ENCODE data around the gene GIGYF1. TPM values are rescaled to one million over a fixed set of nuclear protein-coding genes. Genes with fewer than 3 reads are reported as not detected.

GIGYF1 gene
- total and polyA plus RNA-seq, 2 of the 13 experiments (the other 11 are each of a cell fraction or from before 2014, with no cell fraction given) = 7.6 to 16.1 TPM

GRCh38 chr7:100719523-100720278 lies 25.7 kb upstream of the GIGYF1 start (continued):
- no peak for TF ChIP-seq E2F1 (CRISPR knock-in tag; IDR thresholded peaks at IDR 0.05)
- TF ChIP-seq ZNF362 (CRISPR knock-in tag; IDR thresholded peaks at IDR 0.05; ENCODE audit: borderline replicate concordance) = peak; percentile 93
- TF ChIP-seq REPIN1 (CRISPR knock-in tag; IDR thresholded peaks at IDR 0.05; ENCODE audit: borderline replicate concordance, low read depth) = peak; percentile 46; the same call in 1 of the 2 replicates
- no peak for TF ChIP-seq SMARCE1 (IDR thresholded peaks at IDR 0.05; ENCODE audit: borderline replicate concordance)
- no peak for TF ChIP-seq ZNF446 (CRISPR knock-in tag; IDR thresholded peaks at IDR 0.05)
- peak; percentile 46; the same call in 1 of the 2 replicates for TF ChIP-seq BHLHE40 (IDR thresholded peaks at IDR 0.05; ENCODE audit: low read length)
- TF ChIP-seq ATAD3A (CRISPR knock-in tag; IDR thresholded peaks at IDR 0.05) = no peak
- TF ChIP-seq ZNF414 (CRISPR knock-in tag; IDR thresholded peaks at IDR 0.05) = 0 out of 2 replicates have a peak, but pooled peaks have one; percentile 26
- TF ChIP-seq ZFX (CRISPR knock-in tag; IDR thresholded peaks at IDR 0.05; ENCODE audit: low read depth) = no peak; the same call in 1 of the 2 replicates
- TF ChIP-seq RBM39 (IDR thresholded peaks at IDR 0.05; ENCODE audit: low read depth, low read length, poor library complexity, severe bottlenecking) = no peak
- peak; percentile 68; the same call in 1 of the 2 replicates for TF ChIP-seq KLF12 (CRISPR knock-in tag; IDR thresholded peaks at IDR 0.05; ENCODE audit: borderline replicate concordance)
- TF ChIP-seq JARID2 (CRISPR knock-in tag; IDR thresholded peaks at IDR 0.05; ENCODE audit: insufficient replicate concordance) = no peak
- TF ChIP-seq SAFB2 (CRISPR knock-in tag; IDR thresholded peaks at IDR 0.05; ENCODE audit: borderline replicate concordance, low read depth) = peak; percentile 25; the same call in 1 of the 2 replicates
- no peak for TF ChIP-seq SOX6 (IDR thresholded peaks at IDR 0.05)
- peak; percentile 80 for TF ChIP-seq SOX6 (CRISPR knock-in tag; IDR thresholded peaks at IDR 0.05)
- TF ChIP-seq ZNF430 (CRISPR knock-in tag; IDR thresholded peaks at IDR 0.05) = no peak; the same call in 1 of the 2 replicates
- TF ChIP-seq ZNF143 (CRISPR knock-in tag; IDR thresholded peaks at IDR 0.05) = no peak
- TF ChIP-seq DBP (CRISPR knock-in tag; IDR thresholded peaks at IDR 0.05; ENCODE audit: not compliant biosample characterization) = no peak
- no peak for TF ChIP-seq HNRNPK (IDR thresholded peaks at IDR 0.05; ENCODE audit: low read depth, low read length, poor library complexity, severe bottlenecking)
- 0 out of 2 replicates have a peak, but pooled peaks have one; percentile 22 for TF ChIP-seq ZKSCAN8 (CRISPR knock-in tag; IDR thresholded peaks at IDR 0.05; ENCODE audit: borderline replicate concordance)
- peak; percentile 94; the same call in 1 of the 2 replicates for TF ChIP-seq CHD4 (IDR thresholded peaks at IDR 0.05; ENCODE audit: borderline replicate concordance, low read length)
- TF ChIP-seq ZGPAT (CRISPR knock-in tag; IDR thresholded peaks at IDR 0.05) = peak; percentile 38; the same call in 1 of the 2 replicates
- no peak for TF ChIP-seq TCF7L2 (IDR thresholded peaks at IDR 0.05; ENCODE audit: low read depth, low read length)

Measured in HepG2 (cell line).